ENCODE measurements around the gene MECP2.
"Not testable (repeated sequence)": the region's sequence is repeated elsewhere in the genome, so short reads cannot be mapped to it uniquely, and the experiment has no call there.

The MECP2 gene

DNA sequence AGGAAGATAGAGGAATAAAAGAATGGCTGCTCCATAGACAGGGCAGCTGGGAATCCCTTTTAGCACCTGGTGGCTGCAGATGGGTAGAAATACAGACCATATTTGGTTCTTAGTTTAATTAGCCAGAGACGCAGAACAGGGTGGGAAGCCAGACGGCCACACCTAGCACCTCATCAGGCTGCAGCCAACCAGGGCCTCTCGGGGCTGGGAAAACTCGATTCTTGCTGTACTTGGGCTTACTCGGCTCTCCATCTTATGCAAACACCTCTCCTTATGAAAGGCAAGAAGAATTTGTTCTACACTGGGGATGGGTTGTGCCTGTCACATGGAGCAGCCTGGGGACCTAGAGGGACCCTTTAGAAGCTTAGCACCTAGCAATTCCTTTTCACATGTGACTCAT is 97.5 kb downstream of the MECP2 start:
- ChIA-PET POLR2A (no interaction called here), CTCF (interaction anchor here (1.2 kb wide), 1 partner anchor 13 kb away, joined by 3 read pairs; no protein-coding TSS in a partner anchor)
- DNase-seq (ENCODE audit: extremely low spot score) = no peak
- TF ChIP-seq, protein P1, sequence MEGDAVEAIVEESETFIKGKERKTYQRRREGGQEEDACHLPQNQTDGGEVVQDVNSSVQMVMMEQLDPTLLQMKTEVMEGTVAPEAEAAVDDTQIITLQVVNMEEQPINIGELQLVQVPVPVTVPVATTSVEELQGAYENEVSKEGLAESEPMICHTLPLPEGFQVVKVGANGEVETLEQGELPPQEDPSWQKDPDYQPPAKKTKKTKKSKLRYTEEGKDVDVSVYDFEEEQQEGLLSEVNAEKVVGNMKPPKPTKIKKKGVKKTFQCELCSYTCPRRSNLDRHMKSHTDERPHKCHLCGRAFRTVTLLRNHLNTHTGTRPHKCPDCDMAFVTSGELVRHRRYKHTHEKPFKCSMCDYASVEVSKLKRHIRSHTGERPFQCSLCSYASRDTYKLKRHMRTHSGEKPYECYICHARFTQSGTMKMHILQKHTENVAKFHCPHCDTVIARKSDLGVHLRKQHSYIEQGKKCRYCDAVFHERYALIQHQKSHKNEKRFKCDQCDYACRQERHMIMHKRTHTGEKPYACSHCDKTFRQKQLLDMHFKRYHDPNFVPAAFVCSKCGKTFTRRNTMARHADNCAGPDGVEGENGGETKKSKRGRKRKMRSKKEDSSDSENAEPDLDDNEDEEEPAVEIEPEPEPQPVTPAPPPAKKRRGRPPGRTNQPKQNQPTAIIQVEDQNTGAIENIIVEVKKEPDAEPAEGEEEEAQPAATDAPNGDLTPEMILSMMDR (IDR thresholded peaks at IDR 0.05; ENCODE audit: control extremely low read depth, extremely low read depth, low read depth, missing control alignments) = no peak

DNA sequence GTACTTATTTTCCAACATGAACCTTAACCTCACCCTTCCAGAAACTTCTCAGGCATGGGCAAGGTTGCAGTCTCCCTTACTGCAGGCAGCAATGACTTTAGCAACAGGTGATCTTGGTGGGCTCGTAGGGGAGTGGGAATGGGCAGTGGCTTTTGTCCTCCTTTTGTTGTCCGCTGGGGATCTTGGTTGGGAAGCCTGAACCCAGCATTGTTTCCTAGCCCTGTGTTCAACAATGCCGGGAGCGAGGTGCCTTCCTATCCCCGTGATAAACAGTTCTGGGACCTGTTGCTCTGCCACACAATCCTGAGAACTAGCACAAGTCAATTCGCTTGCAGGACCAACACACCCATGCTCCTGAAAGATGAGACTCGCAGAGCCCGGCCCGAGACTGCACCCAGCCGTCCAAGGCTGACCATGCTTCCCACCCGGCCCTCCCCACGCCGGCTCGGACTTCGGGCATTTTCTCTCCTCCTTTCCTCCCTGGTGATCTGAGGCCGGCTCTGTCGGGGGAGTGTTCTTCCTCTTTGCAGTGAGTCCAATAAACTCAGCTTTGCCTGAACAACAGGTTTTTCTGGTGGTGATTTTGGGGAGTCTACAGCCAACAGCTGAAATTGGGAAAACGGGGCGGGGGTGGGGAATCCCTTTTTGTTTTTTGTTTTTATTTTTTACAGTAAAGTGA is 98.0 kb downstream of the MECP2 start:
- ChIA-PET POLR2A (no interaction called here), CTCF (interaction anchor here (1.2 kb wide), 1 partner anchor 14 kb away, joined by 3 read pairs; no protein-coding TSS in a partner anchor)
- DNase-seq (ENCODE audit: extremely low spot score) = no peak
- TF ChIP-seq, protein P1 (IDR thresholded peaks at IDR 0.05; ENCODE audit: control extremely low read depth, extremely low read depth, low read depth, missing control alignments) = no peak

DNA sequence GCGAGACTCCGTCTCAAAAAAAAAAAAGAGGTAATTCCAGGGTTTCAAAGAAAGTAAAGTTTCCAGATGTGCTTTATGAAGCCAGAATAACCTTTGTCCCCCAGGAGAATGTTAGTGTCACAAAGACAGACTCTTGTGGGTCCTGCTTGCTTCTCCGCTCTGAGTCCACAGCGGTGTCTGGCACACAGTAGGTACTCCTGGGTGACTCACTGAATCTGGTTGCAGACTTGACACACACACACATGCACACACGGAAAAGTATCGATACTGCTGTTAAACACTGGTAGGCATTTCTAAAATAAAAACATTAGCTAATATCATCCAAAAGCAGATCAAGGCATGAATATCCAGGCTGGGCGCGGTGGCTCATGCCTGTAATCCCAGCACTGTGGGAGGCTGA is 102.0 kb downstream of the MECP2 start:
- POLR2A ChIA-PET = no interaction called here
- CTCF ChIA-PET = no interaction called here
- DNase-seq (ENCODE audit: extremely low spot score) = no peak
- TF ChIP-seq, protein P1 (IDR thresholded peaks at IDR 0.05; ENCODE audit: control extremely low read depth, extremely low read depth, low read depth, missing control alignments) = no peak

DNA sequence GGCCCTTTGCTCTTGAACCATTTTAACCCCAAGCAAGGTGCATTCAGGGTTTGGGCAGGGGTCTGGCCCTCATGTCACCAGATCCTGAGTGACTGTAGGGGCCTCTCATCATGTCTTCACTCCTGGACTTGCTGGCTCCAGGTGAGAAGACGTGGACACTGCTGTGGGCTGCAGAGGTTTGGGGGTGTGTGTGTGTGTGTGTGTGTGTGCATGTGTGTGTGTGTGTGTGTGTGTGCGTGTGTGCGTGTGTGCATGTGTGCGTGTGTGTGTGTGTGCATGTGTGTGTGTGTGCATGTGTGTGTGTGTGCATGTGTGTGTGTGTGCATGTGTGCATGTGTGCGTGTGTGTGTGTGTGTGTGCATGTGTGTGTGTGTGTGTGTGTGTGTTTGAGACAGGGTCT is 103.1 kb downstream of the MECP2 start:
- CTCF ChIA-PET; DNase-seq (ENCODE audit: extremely low spot score); POLR2A ChIA-PET: not testable (repeated sequence)

DNA sequence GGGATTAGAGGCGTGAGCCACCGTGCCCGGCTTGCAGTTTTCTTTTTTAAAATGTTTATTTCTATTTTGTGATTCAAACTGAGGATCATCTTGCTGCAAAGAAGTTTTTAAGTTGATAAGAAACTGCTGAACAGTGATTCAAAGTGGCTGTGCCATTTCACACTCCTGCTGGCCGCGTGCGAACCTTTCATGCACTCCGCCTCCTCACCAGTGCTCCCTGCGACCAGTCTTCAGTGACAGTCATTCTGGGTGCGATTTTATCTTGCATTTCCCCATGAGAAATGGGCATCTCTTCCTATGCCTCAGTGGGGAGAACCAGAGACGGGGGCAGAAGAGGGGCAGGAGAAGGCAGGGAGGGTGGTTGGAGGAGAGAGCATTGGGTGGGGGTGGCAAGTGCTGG is 103.5 kb downstream of the MECP2 start:
- POLR2A ChIA-PET = no interaction called here
- TF ChIP-seq, protein P1 (IDR thresholded peaks at IDR 0.05; ENCODE audit: control extremely low read depth, extremely low read depth, low read depth, missing control alignments) = no peak
- CTCF ChIA-PET = no interaction called here
- DNase-seq (ENCODE audit: extremely low spot score) = no peak

DNA sequence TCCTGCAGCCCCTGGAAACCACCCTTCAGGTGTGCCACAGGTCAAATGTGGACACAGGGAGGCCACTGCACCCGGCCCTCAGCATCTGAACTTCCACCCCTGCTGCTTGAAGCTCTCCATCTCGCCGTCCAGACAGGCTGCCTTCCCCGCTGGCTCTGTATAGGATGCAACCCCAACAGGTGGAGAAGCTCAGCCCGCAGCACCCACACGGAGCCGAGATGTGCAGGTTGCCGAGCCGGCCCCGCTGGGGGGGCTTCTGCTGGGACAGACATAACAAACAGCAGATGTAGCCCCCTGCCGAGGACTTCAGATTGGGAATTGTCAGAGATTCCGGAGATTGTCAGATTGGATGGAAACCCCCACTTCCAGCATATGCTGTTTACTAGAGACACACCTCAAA is 104.4 kb downstream of the MECP2 start:
- TF ChIP-seq, protein P1 (IDR thresholded peaks at IDR 0.05; ENCODE audit: control extremely low read depth, extremely low read depth, low read depth, missing control alignments) = no peak
- DNase-seq (ENCODE audit: extremely low spot score) = no peak
- POLR2A ChIA-PET = no interaction called here
- CTCF ChIA-PET = no interaction called here

DNA sequence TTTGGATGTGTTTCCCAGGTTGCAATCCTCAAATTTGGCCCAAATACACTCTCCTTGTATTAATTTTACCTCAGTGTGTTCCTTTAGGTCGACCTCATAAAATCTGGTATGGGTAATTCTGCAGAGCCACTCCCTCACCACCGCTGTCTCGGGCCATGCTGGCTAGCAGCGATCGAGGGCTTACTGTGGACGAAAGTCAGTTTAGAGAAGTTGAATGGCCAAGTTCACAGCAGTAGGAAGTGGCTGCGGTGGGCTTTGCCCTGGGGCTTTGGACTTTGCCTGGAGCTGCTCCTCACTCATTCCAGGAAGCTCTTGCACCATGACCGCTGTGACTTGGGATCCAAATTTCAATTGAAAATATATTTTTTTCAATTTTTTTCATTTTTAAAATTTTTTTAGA is 105.3 kb downstream of the MECP2 start:
- DNase-seq (ENCODE audit: extremely low spot score) = no peak
- POLR2A ChIA-PET = no interaction called here
- CTCF ChIA-PET = no interaction called here
- TF ChIP-seq, protein P1 (IDR thresholded peaks at IDR 0.05; ENCODE audit: control extremely low read depth, extremely low read depth, low read depth, missing control alignments) = no peak
